OCI-LY7 (cell line): ENCODE measurements around the gene HSD11B1L. TPM values are rescaled to one million over a fixed set of nuclear protein-coding genes. Genes with fewer than 3 reads are reported as not detected.

Experiments
- BruUV-seq: library from RNA; stranded (reverse); fragments of 400-500 nt; replicated peaks from 2 replicates; lab custom pipeline; 2021; lab: Mats Ljungman, UMichigan
- CTCF ChIA-PET: fragments of 300-600 bp; sonication (Branson Sonifier 250); formaldehyde crosslinking; loops from one replicate; lab custom pipeline; 2022; ENCODE audit warnings: antibody characterized with exemption; ENCODE audit not compliant: unreplicated experiment; lab: Charles Lee
- POLR2A ChIA-PET: fragments of 300-600 bp; sonication (Branson Sonifier 250); formaldehyde crosslinking; loops from one replicate; lab custom pipeline; 2022; ENCODE audit warnings: antibody characterized with exemption; lab: Charles Lee
- DNase-seq: peaks from one replicate; pipeline ENCODE4 v3.0.0-alpha.2; 2015; ENCODE audit warnings: low spot score
- H2AFZ ChIP-seq: fragments of 200-600 bp; sonication (generic), shearing (Covaris generic); 2 replicates; pipeline ENCODE4 v1.6.1; 2014; ENCODE audit warnings: mild to moderate bottlenecking, antibody characterized with exemption, low read length, moderate library complexity
- H3K27ac ChIP-seq: fragments of 200-600 bp; sonication (generic); 2 replicates; pipeline ENCODE4 v1.5.1; 2014; ENCODE audit warnings: mixed run types, low read depth, mild to moderate bottlenecking, moderate library complexity, low read length, inconsistent platforms; ENCODE audit not compliant: poor library complexity, severe bottlenecking
- H3K36me3 ChIP-seq: fragments of 200-600 bp; sonication (generic); 2 replicates; pipeline ENCODE4 v1.6.1; 2014; ENCODE audit warnings: mild to moderate bottlenecking, antibody characterized with exemption, low read length, moderate library complexity, mixed read lengths; ENCODE audit not compliant: insufficient read depth
- H3K4me1 ChIP-seq: fragments of 200-600 bp; sonication (generic); 2 replicates; pipeline ENCODE4 v1.5.1; 2014; ENCODE audit warnings: mild to moderate bottlenecking, low read length; ENCODE audit not compliant: insufficient read depth, poor library complexity, severe bottlenecking
- H3K4me2 ChIP-seq: fragments of 200-600 bp; sonication (generic); 2 replicates; pipeline ENCODE4 v1.6.1; 2014; ENCODE audit warnings: mild to moderate bottlenecking, low read length
- H3K4me3 ChIP-seq: fragments of 200-600 bp; sonication (generic); 2 replicates; pipeline ENCODE4 v1.5.1; 2014; ENCODE audit warnings: mild to moderate bottlenecking, low read depth, low read length; ENCODE audit not compliant: poor library complexity, severe bottlenecking
- H3K79me2 ChIP-seq: fragments of 200-600 bp; sonication (generic); 2 replicates; pipeline ENCODE4 v1.6.1; 2016; ENCODE audit warnings: low read depth, mild to moderate bottlenecking, low read length, moderate library complexity, mixed read lengths; ENCODE audit not compliant: insufficient read depth
- H3K9me2 ChIP-seq: fragments of 200-600 bp; sonication (generic); 2 replicates; pipeline ENCODE4 v1.6.1; 2016; ENCODE audit warnings: mild to moderate bottlenecking, low read length, mixed read lengths; ENCODE audit not compliant: insufficient read depth
- H3K9me3 ChIP-seq: fragments of 200-600 bp; sonication (generic); 2 replicates; pipeline ENCODE4 v1.6.1; 2014; ENCODE audit warnings: mild to moderate bottlenecking, mixed run types, low read length, mixed read lengths
- H4K20me1 ChIP-seq: fragments of 200-600 bp; sonication (generic); 2 replicates; pipeline ENCODE4 v1.6.1; 2014; ENCODE audit warnings: mild to moderate bottlenecking, antibody characterized with exemption, low read length, moderate library complexity, mixed read lengths; ENCODE audit not compliant: insufficient read depth
- CTCF ChIP-seq: fragments of 200-600 bp; sonication (generic); conservative IDR thresholded peaks from 2 replicates; pipeline ENCODE4 v1.5.1; 2014; ENCODE audit warnings: mild to moderate bottlenecking, antibody characterized with exemption, low read length, moderate library complexity, mixed read lengths
- EZH2phosphoT487 ChIP-seq: fragments of 200-600 bp; sonication (generic); IDR thresholded peaks from 2 replicates; pipeline ENCODE4 v1.6.1; 2018; ENCODE audit warnings: low read depth, borderline replicate concordance, mild to moderate bottlenecking, mixed run types, antibody characterized with exemption, low read length, moderate library complexity, mixed read lengths
- intact Hi-C: fragments of 100-400 bp; cut with micrococcal nuclease; formaldehyde crosslinking; loops from one replicate; pipeline ENCODE4 v1.10.0; 2022; ENCODE audit not compliant: unreplicated experiment
- total RNA-seq, 2 experiments: library from RNA; depleted of rRNA in 1 of 2; stranded (reverse); fragments of >200 nt in 1 of 2; shearing (Covaris generic) in 1 of 2; gene quantifications; 2 replicates each; pipeline ENCODE4 v1.2.3, GENCODE V29; 2014 to 2022

Gene HSD11B1L
- total RNA-seq, 2 experiments from 2014 or later = 4.6 to 4.9 TPM

GRCh38 chr19:5643060-5643459, 37.8 kb upstream of the HSD11B1L start:
- no peak for TF ChIP-seq EZH2phosphoT487
- Histone ChIP-seq H3K36me3 (peaks cover 89% of the 10 kb centered on the region), H3K9me3 (no peaks in the 10 kb centered on the region), H3K79me2 (peaks cover 83% of the 10 kb centered on the region), H3K27ac (no peak overlapping the region), H2AFZ (no peak overlapping the region), H4K20me1 (peaks cover 23% of the 10 kb centered on the region), H3K4me3 (no peak overlapping the region), H3K9me2 (no peaks in the 10 kb centered on the region), H3K4me2 (no peak overlapping the region), H3K4me1 (no peaks in the 10 kb centered on the region)
- CTCF ChIA-PET = no interaction called here
- intact Hi-C loops = no loop called here
- BruUV-seq = no TSS peak
- DNase-seq = no peak
- POLR2A ChIA-PET = interaction anchor here (0.9 kb wide), 1 partner anchor 29 kb away, joined by 3 read pairs; no protein-coding TSS in a partner anchor

- BruUV-seq = no TSS peak
- H3K9me3 ChIP-seq = no peaks in the 10 kb centered on the region
- H3K79me2 ChIP-seq = peaks cover 74% of the 10 kb centered on the region
- POLR2A ChIA-PET = no interaction called here
- intact Hi-C loops = no loop called here
- H4K20me1 ChIP-seq = peaks cover 23% of the 10 kb centered on the region
- no peak for DNase-seq
- H3K4me3 ChIP-seq = no peak overlapping the region
- H3K36me3 ChIP-seq = peaks cover 87% of the 10 kb centered on the region
- H3K4me2 ChIP-seq = no peak overlapping the region
- CTCF ChIA-PET = no interaction called here
- no peak overlapping the region for H2AFZ ChIP-seq
- H3K4me1 ChIP-seq = no peaks in the 10 kb centered on the region
- no peaks in the 10 kb centered on the region for H3K9me2 ChIP-seq
- H3K27ac ChIP-seq = no peak overlapping the region
- TF ChIP-seq CTCF = no peak
- TF ChIP-seq EZH2phosphoT487 = no peak
These were observed 36.8 kb upstream of the HSD11B1L start for GRCh38 chr19:5644037-5644436.

GRCh38 chr19:5645409-5645808, 35.4 kb upstream of the HSD11B1L start:
- no peak overlapping the region for H3K27ac ChIP-seq
- BruUV-seq = no TSS peak
- H3K36me3 ChIP-seq = peaks cover 92% of the 10 kb centered on the region
- intact Hi-C loops = no loop called here
- no peaks in the 10 kb centered on the region for H3K4me1 ChIP-seq
- no peak overlapping the region for H3K4me3 ChIP-seq
- H4K20me1 ChIP-seq = peaks cover 23% of the 10 kb centered on the region
- no peak for DNase-seq
- TF ChIP-seq EZH2phosphoT487 (no peak), CTCF (no peak)
- H3K4me2 ChIP-seq = no peak overlapping the region
- no peaks in the 10 kb centered on the region for H3K9me2 ChIP-seq
- H3K9me3 ChIP-seq = no peaks in the 10 kb centered on the region
- CTCF ChIA-PET = no interaction called here
- H2AFZ ChIP-seq = no peak overlapping the region
- POLR2A ChIA-PET = no interaction called here
- H3K79me2 ChIP-seq = peaks cover 60% of the 10 kb centered on the region
